Immature natural killer cell (primary cell): ENCODE results near the gene MAP3K8. TPM values are rescaled to one million over a fixed set of nuclear protein-coding genes. Genes with fewer than 3 reads are reported as not detected.
"Not testable (repeated sequence)": the region's sequence is repeated elsewhere in the genome, so short reads cannot be mapped to it uniquely, and the experiment has no call there.

Source experiments
- DNase-seq, 3 donors: peaks; one replicate each; pipeline ENCODE4 v3.0.0; 2022; ENCODE audit warnings: mixed read lengths in 1 of 3
- H3K27ac Mint-ChIP-seq, 6 donors: one replicate each; pipeline ENCODE4 v1.8.0; 2020; ENCODE audit warnings: mixed read lengths in 6 of 6, mild to moderate bottlenecking in 5 of 6, inconsistent platforms in 4 of 6, moderate library complexity in 3 of 6
- H3K27me3 Mint-ChIP-seq, 3 donors: one replicate each; pipeline ENCODE4 v1.8.0; 2020 to 2021; ENCODE audit warnings: low read depth in 3 of 3, mild to moderate bottlenecking in 3 of 3, mixed read lengths in 3 of 3, moderate library complexity in 3 of 3, inconsistent platforms in 1 of 3
- H3K36me3 Mint-ChIP-seq, 3 donors: one replicate each; pipeline ENCODE4 v1.8.0; 2020; ENCODE audit warnings: mixed read lengths in 3 of 3, inconsistent platforms in 2 of 3, mild to moderate bottlenecking in 2 of 3
- H3K4me1 Mint-ChIP-seq, 2 donors: one replicate each; pipeline ENCODE4 v1.8.0; 2020; ENCODE audit warnings: inconsistent platforms in 2 of 2, mild to moderate bottlenecking in 2 of 2, mixed read lengths in 2 of 2, moderate library complexity in 1 of 2
- H3K4me3 Mint-ChIP-seq, 5 donors: one replicate each; pipeline ENCODE4 v1.8.0; 2020; ENCODE audit warnings: mild to moderate bottlenecking in 5 of 5, mixed read lengths in 5 of 5, inconsistent platforms in 3 of 5, moderate library complexity in 3 of 5
- H3K9me3 Mint-ChIP-seq, 6 donors: one replicate each; pipeline ENCODE4 v1.8.0; 2020; ENCODE audit warnings: mild to moderate bottlenecking in 6 of 6, mixed read lengths in 6 of 6, inconsistent platforms in 4 of 6, moderate library complexity in 3 of 6
- polyA plus RNA-seq, 3 donors: library from polyadenylated mRNA; unstranded; fragments of 300-500 nt; fragmentation: Illumina TruSeq; gene quantifications; one replicate each; pipeline ENCODE4 v1.2.3, GENCODE V29; 2021

MAP3K8 gene
- polyA plus RNA-seq, 3 donors from 2014 or later, result 62.9 to 154 (median 151) TPM

- no peak for DNase-seq
- peak overlapping the region; percentile 63 to 87 (median 76) for H3K27ac Mint-ChIP-seq
- H3K36me3 Mint-ChIP-seq, result peaks cover 10 to 28% (median 16%) of the 10 kb centered on the region in 3 donors
- no peaks in the 10 kb centered on the region for H3K9me3 Mint-ChIP-seq
- H3K4me3 Mint-ChIP-seq, result no peak overlapping the region
- peaks cover 41 to 68% of the 10 kb centered on the region in 2 donors for H3K4me1 Mint-ChIP-seq
- H3K27me3 Mint-ChIP-seq, result peaks cover 0 to 3% (median 0%) of the 10 kb centered on the region in 3 donors
These were observed 30.0 kb downstream of the MAP3K8 start for GRCh38 chr10:30463944-30464451.

GRCh38 chr10:30464675-30465074 lies 30.7 kb downstream of the MAP3K8 start:
- peaks cover 41 to 71% of the 10 kb centered on the region in 2 donors for H3K4me1 Mint-ChIP-seq
- H3K27ac Mint-ChIP-seq, result peak overlapping the region; percentile 46 to 87 (median 72)
- H3K27me3 Mint-ChIP-seq, result no peaks in the 10 kb centered on the region
- no peak overlapping the region for H3K4me3 Mint-ChIP-seq
- DNase-seq, result no peak
- H3K9me3 Mint-ChIP-seq, result no peaks in the 10 kb centered on the region
- H3K36me3 Mint-ChIP-seq, result peaks cover 10 to 25% (median 14%) of the 10 kb centered on the region in 3 donors

- Mint-ChIP-seq H3K27me3 (peaks cover 0 to 2% (median 0%) of the 10 kb centered on the region in 3 donors), H3K36me3 (peaks cover 0 to 11% (median 4%) of the 10 kb centered on the region in 3 donors), H3K4me1 (peaks cover 33 to 59% of the 10 kb centered on the region in 2 donors), H3K4me3 (no peak overlapping the region), H3K9me3 (no peaks in the 10 kb centered on the region), H3K27ac (peak overlapping the region; percentile 2 to 73 (median 60))
- DNase-seq, result no peak
These were observed 32.5 kb downstream of the MAP3K8 start for GRCh38 chr10:30466445-30466844.

- peaks cover 0 to 2% (median 0%) of the 10 kb centered on the region in 3 donors for H3K27me3 Mint-ChIP-seq
- H3K36me3 Mint-ChIP-seq, result no peaks in the 10 kb centered on the region
- H3K27ac Mint-ChIP-seq, result peak overlapping the region; percentile 41 to 89 (median 68)
- no peak for DNase-seq
- peaks cover 33 to 48% of the 10 kb centered on the region in 2 donors for H3K4me1 Mint-ChIP-seq
- peak overlapping the region; percentile 15 to 64 (median 29) for H3K4me3 Mint-ChIP-seq
- peaks cover 0 to 2% (median 0%) of the 10 kb centered on the region in 6 donors for H3K9me3 Mint-ChIP-seq
These were observed 33.8 kb downstream of the MAP3K8 start for GRCh38 chr10:30467651-30468338.

- H3K36me3 Mint-ChIP-seq, result peaks cover 0 to 4% (median 0%) of the 10 kb centered on the region in 3 donors
- H3K27ac Mint-ChIP-seq, result peak overlapping the region in 2 of 6 donors; percentile 42 to 64
- H3K4me1 Mint-ChIP-seq, result peaks cover 25 to 36% of the 10 kb centered on the region in 2 donors
- peaks cover 0 to 3% (median 2%) of the 10 kb centered on the region in 3 donors for H3K27me3 Mint-ChIP-seq
- peaks cover 0 to 2% (median 0%) of the 10 kb centered on the region in 6 donors for H3K9me3 Mint-ChIP-seq
- DNase-seq, result no peak
- no peak overlapping the region for H3K4me3 Mint-ChIP-seq
These were observed 38.6 kb downstream of the MAP3K8 start for GRCh38 chr10:30472414-30473155.

GRCh38 chr10:30475515-30475914 lies 41.5 kb downstream of the MAP3K8 start:
- H3K4me3 Mint-ChIP-seq, result peak overlapping the region in 1 of 5 donors; percentile 55

GRCh38 chr10:30476511-30477155 lies 42.6 kb downstream of the MAP3K8 start:
- no peak for DNase-seq
- Mint-ChIP-seq H3K4me1 (peaks cover 17 to 26% of the 10 kb centered on the region in 2 donors), H3K27me3 (peaks cover 0 to 2% (median 1%) of the 10 kb centered on the region in 3 donors), H3K36me3 (peaks cover 0 to 6% (median 0%) of the 10 kb centered on the region in 3 donors), H3K27ac (peak overlapping the region in 3 of 6 donors; percentile 18 to 63 (median 38)), H3K9me3 (peaks cover 0 to 2% (median 0%) of the 10 kb centered on the region in 6 donors), H3K4me3 (peak overlapping the region in 1 of 5 donors; percentile 17)

More at GRCh38 chr10:30475515-30475914, 41.5 kb downstream of the MAP3K8 start:
- peaks cover 17 to 21% of the 10 kb centered on the region in 2 donors for H3K4me1 Mint-ChIP-seq
- DNase-seq, H3K27me3 Mint-ChIP-seq, H3K36me3 Mint-ChIP-seq, H3K9me3 Mint-ChIP-seq: not testable (repeated sequence)
- H3K27ac Mint-ChIP-seq, result peak overlapping the region in 1 of 6 donors; percentile 45

GRCh38 chr10:30479513-30479912 lies 45.5 kb downstream of the MAP3K8 start:
- not testable (repeated sequence) for H3K27ac Mint-ChIP-seq, H3K4me3 Mint-ChIP-seq, H3K36me3 Mint-ChIP-seq, H3K9me3 Mint-ChIP-seq, DNase-seq, H3K27me3 Mint-ChIP-seq
- peaks cover 22 to 28% of the 10 kb centered on the region in 2 donors for H3K4me1 Mint-ChIP-seq

- DNase-seq, result no peak
- H3K36me3 Mint-ChIP-seq, result peaks cover 0 to 3% (median 0%) of the 10 kb centered on the region in 3 donors
- peaks cover 0 to 2% (median 2%) of the 10 kb centered on the region in 3 donors for H3K27me3 Mint-ChIP-seq
- H3K9me3 Mint-ChIP-seq, result no peaks in the 10 kb centered on the region
- peak overlapping the region in 2 of 6 donors; percentile 3 to 46 for H3K27ac Mint-ChIP-seq
- H3K4me3 Mint-ChIP-seq, result no peak overlapping the region
- H3K4me1 Mint-ChIP-seq, result peaks cover 12 to 14% of the 10 kb centered on the region in 2 donors
These were observed 47.6 kb downstream of the MAP3K8 start for GRCh38 chr10:30481603-30482002.

GRCh38 chr10:30488316-30488715 lies 54.3 kb downstream of the MAP3K8 start:
- H3K4me3 Mint-ChIP-seq, result peak overlapping the region; percentile 12 to 33 (median 24)

GRCh38 chr10:30489346-30489745 lies 55.4 kb downstream of the MAP3K8 start:
- peaks cover 3 to 5% (median 3%) of the 10 kb centered on the region in 3 donors for H3K27me3 Mint-ChIP-seq
- H3K9me3 Mint-ChIP-seq, result no peaks in the 10 kb centered on the region
- peak overlapping the region in 4 of 6 donors; percentile 39 to 86 (median 70) for H3K27ac Mint-ChIP-seq
- H3K36me3 Mint-ChIP-seq, result peaks cover 0 to 7% (median 3%) of the 10 kb centered on the region in 3 donors
- H3K4me3 Mint-ChIP-seq, result peak overlapping the region in 1 of 5 donors; percentile 18
- no peak for DNase-seq
- peaks cover 68 to 70% of the 10 kb centered on the region in 2 donors for H3K4me1 Mint-ChIP-seq

More at GRCh38 chr10:30488316-30488715, 54.3 kb downstream of the MAP3K8 start:
- peaks cover 3 to 4% (median 3%) of the 10 kb centered on the region in 3 donors for H3K27me3 Mint-ChIP-seq
- H3K27ac Mint-ChIP-seq, result peak overlapping the region; percentile 60 to 86 (median 81)
- H3K4me1 Mint-ChIP-seq, result peaks cover 57 to 59% of the 10 kb centered on the region in 2 donors
- H3K36me3 Mint-ChIP-seq, result peaks cover 0 to 4% (median 0%) of the 10 kb centered on the region in 3 donors
- DNase-seq, result no peak
- H3K9me3 Mint-ChIP-seq, result no peaks in the 10 kb centered on the region

- Mint-ChIP-seq H3K4me1 (peaks cover 75 to 78% of the 10 kb centered on the region in 2 donors), H3K9me3 (no peaks in the 10 kb centered on the region), H3K27me3 (peaks cover 2 to 5% (median 3%) of the 10 kb centered on the region in 3 donors), H3K4me3 (peak overlapping the region; percentile 70 to 82 (median 75)), H3K36me3 (peaks cover 0 to 7% (median 3%) of the 10 kb centered on the region in 3 donors), H3K27ac (peak overlapping the region; percentile 84 to 96 (median 91))
- no peak for DNase-seq
These were observed 56.5 kb downstream of the MAP3K8 start for GRCh38 chr10:30490289-30491000.
